GM18873 (cell line): Measurements from ENCODE around the gene DIAPH1.

Source experiments
- ATAC-seq: cut with Tn5 transposase; IDR thresholded peaks from one replicate; pipeline ENCODE4 v1.9.1; 2021; ENCODE audit warnings: mild to moderate bottlenecking, moderate library complexity, moderate number of reproducible peaks; ENCODE audit not compliant: unreplicated experiment, low FRiP score

The DIAPH1 gene

DNA sequence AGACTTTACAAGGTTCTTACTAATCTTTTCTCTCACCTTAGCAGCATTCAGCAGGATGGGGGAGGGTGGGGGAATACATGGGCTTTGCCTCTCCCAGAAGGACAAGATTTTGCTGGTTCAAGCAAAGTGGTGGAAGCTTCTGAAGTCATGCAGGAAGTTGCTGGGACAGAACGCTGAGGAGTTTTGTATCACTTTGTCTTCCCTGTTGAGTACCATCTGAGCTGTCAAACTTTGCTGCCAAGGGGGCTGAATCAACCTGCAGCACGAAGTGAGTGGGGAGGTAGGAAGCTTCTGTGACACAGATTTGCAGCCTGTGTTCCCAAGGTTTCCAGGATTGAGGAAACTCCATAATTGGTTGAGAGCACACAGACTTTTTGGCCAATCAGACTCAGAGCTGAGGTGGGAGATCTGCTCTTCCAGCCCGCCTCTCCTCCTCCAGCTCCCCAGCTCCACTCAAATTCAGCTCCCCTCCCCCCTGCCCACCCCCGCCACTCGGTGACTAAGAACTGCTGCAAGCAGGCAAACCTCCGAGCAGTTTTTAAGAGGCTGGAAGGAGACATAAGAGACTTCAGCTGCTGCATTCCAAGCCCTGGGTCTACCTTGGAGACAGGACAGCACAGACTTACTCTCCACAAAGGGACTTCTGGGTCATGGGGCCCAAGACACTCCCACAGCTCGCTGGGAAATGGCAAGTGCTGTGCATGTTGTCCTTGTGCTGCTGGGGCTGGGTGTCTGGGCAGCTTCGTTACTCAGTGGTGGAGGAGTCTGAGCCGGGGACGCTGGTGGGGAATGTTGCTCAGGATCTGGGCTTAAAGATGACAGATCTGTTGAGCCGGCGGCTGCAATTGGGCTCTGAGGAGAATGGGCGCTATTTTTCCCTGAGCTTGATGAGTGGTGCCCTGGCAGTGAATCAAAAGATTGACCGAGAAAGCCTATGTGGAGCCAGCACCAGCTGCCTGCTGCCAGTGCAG is 129.9 kb downstream of the DIAPH1 start, which contains the start of gene PCDHGC5:
TSS of gene PCDHGC5 (plus strand) at position 491 of the 971 bp plus-strand sequence. CDS start at position 651, 160 bp downstream.
- ATAC-seq = no peak

DNA sequence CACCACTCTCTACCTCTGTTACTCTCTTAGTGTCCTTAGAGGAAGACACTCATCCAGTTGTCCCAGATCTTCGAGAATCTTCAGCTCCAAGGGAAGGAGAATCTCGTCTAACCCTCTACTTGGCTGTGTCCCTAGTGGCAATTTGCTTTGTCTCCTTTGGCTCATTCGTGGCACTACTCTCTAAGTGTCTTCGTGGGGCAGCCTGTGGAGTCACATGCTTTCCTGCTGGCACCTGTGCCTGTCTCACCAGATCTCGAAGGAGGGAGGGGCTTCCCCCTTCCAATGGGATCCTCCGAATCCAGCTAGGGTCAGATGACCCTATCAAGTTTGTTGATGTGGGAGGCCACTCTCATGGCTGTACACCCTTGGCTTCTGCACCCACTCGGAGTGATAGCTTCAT is 131.7 kb downstream of the DIAPH1 start:
- no peak for ATAC-seq

DNA sequence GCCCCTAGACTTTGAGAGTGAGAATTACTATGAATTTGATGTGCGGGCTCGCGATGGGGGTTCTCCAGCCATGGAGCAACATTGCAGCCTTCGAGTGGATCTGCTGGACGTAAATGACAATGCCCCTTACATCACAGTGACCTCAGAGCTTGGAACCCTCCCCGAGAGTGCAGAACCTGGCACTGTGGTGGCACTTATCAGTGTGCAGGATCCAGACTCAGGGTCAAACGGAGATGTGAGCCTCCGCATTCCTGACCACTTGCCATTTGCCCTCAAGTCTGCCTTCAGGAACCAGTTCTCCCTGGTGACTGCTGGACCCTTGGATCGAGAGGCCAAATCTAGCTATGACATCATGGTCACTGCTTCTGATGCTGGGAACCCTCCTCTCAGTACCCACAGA is 132.7 kb downstream of the DIAPH1 start:
- ATAC-seq = no peak

DNA sequence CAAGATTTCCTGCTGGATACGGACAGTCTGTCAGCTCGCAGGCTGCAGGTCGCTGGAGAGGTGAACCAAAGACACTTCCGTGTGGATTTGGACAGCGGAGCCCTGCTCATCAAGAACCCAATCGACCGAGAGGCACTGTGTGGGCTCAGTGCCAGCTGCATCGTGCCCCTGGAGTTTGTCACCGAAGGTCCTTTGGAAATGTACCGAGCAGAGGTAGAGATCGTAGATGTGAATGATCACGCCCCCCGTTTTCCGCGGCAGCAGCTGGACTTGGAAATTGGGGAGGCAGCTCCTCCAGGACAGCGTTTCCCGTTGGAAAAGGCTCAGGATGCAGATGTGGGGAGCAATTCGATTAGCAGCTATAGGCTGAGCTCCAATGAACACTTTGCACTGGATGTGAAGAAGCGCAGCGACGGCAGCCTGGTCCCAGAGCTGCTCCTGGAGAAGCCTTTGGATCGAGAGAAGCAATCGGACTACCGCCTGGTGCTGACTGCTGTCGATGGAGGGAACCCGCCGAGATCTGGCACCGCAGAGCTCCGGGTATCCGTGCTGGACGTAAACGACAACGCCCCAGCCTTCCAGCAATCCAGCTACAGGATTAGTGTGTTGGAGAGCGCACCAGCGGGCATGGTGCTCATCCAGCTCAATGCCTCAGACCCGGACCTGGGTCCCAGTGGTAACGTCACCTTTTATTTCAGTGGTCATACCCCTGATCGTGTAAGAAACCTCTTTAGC is 133.3 kb downstream of the DIAPH1 start:
- ATAC-seq = no peak

DNA sequence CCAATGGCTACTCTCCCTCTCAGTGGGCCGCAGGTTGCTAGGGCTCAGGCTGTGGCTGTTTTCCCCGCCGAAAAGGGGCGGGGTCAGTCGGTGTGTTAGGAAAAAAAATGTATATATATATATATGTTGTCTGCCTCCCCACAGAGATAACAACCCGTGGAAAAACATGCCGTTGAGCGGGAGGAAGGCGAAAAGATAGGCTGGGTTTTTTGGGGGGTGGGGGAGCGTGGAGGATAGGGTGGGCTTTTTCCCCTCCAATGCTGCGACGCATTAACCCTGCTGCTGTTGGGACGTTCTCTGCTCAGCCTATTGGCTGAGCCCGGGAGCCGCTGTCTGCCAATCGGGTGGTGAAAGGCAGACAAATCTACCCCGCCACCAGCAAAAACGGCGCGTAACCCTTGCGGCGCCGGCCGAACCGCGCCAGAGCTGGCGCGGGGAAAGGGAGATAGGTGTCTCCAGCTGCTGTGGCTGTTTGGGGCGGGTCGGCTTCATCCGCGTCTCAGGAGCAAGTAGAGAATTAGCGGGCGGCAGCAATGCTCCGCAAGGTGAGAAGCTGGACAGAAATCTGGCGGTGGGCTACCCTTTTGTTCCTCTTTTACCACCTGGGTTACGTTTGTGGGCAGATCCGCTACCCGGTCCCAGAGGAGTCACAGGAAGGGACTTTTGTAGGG is 134.0 kb downstream of the DIAPH1 start, which contains the start of gene PCDHGC4:
TSS of gene PCDHGC4 (plus strand) at position 390 of the 671 bp plus-strand sequence. CDS start at position 534, 144 bp downstream.
- no peak for ATAC-seq

DNA sequence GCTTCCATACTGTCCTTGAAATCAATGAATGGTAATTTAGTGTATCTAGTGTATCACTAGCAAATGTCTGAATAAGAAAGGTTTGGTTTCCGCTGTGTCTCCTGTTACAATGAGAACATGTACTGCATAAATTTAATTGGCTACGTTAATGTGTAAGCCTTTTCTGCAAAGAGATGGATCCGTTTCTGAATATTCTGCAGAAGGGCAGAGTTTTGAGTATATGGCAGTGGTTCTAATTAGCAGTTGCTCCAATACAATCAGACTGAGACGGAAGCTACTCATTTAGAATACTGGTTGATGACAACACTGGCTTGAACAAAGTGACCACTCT is 134.5 kb downstream of the DIAPH1 start:
- ATAC-seq = no peak

DNA sequence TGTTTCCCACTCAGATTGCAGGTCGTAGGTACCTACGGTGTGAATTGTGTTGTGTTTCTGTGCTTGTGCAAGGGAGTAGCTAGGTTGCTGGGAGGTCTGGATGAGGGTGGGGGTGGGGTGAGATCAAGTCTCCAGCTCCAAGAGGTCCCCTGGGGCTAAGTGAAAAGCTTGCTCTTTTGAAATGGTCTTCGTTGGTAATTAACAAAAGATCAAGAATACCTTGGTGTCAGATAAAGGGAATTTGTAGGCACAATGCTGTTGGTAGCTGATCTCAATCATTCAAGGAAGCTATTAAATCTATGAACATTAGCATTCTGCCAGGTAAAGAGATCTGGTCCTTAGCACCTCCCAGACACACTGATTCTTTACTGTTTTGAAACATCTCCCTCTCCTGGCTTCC is 134.9 kb downstream of the DIAPH1 start:
- no peak for ATAC-seq

DNA sequence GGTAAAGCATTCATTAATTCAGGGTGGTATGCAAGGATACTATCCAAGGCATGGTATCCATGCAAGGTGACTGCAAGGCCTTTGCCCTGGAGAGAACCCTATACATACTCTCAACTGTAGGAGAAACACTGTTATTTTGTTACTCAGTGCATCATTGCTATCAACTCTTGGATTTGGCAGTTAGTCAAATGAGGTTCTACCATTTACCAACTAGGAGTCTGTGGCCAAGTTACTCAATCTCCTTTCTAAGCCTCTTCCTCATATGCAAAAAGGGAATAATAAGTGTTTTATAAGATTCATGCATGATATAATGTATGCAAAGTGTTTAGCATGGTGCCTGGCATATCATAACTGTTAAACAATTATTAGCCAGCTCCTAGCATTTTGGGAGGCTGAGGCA is 139.0 kb downstream of the DIAPH1 start:
- no peak for ATAC-seq

DNA sequence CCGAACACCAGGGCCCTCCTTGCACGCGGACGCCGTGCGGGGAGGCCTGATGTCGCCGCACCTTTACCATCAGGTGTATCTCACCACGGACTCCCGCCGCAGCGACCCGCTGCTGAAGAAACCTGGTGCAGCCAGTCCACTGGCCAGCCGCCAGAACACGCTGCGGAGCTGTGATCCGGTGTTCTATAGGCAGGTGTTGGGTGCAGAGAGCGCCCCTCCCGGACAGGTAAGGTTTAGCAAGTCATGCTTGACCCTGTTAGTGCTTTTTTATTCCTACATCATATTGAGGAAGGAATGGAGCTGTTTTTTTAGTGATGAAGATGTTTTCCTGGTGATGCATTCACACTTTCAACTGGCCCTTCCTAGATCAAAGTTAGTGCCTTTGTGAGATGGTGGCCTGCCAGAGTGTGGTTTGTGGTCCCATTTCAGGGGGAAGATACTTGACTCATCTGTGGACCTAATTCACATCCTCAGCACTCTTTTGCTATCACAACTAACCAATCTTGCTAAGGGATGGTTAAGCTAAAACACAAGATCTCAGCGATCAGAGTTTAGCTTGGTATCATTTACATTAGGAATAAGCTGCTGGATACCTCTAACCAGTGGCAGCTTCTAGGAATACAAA is 140.4 kb downstream of the DIAPH1 start:
- no peak for ATAC-seq

DNA sequence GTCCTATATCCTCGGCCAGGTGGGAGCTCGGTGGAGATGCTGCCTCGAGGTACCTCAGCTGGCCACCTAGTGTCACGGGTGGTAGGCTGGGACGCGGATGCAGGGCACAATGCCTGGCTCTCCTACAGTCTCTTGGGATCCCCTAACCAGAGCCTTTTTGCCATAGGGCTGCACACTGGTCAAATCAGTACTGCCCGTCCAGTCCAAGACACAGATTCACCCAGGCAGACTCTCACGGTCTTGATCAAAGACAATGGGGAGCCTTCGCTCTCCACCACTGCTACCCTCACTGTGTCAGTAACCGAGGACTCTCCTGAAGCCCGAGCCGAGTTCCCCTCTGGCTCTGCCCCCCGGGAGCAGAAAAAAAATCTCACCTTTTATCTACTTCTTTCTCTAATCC is 141.0 kb downstream of the DIAPH1 start:
- ATAC-seq = no peak

DNA sequence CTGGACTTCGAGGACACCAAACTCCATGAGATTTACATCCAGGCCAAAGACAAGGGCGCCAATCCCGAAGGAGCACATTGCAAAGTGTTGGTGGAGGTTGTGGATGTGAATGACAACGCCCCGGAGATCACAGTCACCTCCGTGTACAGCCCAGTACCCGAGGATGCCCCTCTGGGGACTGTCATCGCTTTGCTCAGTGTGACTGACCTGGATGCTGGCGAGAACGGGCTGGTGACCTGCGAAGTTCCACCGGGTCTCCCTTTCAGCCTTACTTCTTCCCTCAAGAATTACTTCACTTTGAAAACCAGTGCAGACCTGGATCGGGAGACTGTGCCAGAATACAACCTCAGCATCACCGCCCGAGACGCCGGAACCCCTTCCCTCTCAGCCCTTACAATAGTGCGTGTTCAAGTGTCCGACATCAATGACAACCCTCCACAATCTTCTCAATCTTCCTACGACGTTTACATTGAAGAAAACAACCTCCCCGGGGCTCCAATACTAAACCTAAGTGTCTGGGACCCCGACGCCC is 141.7 kb downstream of the DIAPH1 start:
- ATAC-seq = no peak

DNA sequence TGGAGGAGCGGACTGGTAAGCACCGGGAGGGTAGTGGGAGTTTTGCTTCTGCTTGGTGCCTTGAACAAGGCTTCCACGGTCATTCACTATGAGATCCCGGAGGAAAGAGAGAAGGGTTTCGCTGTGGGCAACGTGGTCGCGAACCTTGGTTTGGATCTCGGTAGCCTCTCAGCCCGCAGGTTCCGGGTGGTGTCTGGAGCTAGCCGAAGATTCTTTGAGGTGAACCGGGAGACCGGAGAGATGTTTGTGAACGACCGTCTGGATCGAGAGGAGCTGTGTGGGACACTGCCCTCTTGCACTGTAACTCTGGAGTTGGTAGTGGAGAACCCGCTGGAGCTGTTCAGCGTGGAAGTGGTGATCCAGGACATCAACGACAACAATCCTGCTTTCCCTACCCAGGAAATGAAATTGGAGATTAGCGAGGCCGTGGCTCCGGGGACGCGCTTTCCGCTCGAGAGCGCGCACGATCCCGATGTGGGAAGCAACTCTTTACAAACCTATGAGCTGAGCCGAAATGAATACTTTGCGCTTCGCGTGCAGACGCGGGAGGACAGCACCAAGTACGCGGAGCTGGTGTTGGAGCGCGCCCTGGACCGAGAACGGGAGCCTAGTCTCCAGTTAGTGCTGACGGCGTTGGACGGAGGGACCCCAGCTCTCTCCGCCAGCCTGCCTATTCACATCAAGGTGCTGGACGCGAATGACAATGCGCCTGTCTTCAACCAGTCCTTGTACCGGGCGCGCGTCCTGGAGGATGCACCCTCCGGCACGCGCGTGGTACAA is 142.5 kb downstream of the DIAPH1 start:
- peak; percentile 19 for ATAC-seq

DNA sequence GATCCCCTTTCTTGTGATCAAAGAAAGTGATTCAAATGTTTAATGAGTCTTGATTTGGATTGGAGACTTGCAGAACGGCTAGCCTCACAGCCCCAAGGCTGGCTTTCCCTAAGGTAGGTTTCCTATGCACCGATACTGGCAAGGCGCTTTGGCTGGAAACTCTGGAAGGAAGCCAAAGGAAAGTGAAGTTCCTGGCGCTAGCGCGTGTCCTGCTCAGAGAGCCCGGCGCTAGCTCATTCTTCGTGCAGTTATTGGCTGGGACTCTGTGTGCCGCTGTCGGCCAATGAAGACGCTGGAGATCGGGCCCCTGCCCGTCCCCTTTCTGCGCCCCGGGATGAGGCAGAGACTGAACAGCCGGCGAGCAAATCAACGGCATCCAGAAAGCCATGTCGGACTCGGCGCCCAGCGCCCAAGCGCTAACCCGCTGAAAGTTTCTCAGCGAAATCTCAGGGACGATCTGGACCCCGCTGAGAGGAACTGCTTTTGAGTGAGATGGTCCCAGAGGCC is 143.1 kb downstream of the DIAPH1 start, which contains the start of gene PCDHGC3:
TSS of gene PCDHGC3 (plus strand) at position 342 of the 507 bp plus-strand sequence. CDS start at position 493, 151 bp downstream.
- peak; percentile 96 for ATAC-seq

DNA sequence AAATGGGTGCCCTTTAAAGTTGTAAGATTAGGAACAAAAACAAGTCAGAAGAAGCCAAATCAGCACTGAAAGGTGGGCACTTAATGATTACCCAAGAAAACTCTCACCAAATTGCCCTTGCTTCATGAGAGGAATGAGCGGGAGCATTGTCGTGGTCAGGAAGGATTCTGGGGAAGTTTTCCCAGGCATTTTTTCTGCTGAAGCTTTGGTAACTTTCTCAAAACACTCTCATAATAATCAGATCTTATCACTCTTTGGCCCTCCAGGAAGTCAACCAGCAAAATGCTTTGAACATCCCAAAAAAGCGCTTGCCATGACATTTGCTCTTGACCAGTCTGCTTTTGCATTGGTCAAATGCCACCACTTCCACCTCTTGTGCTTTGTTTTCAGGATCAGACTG is 153.4 kb downstream of the DIAPH1 start:
- no peak for ATAC-seq
